CD4-positive, alpha-beta T cell treated with Interleukin-17A for 4 hours (primary cell): ENCODE measurements around the gene SLC26A11.
"Not testable (repeated sequence)": the region's sequence is repeated elsewhere in the genome, so short reads cannot be mapped to it uniquely, and the experiment has no call there.

Source experiments
- DNase-seq: peaks from one replicate; pipeline ENCODE4 v3.0.0-alpha.2; 2020; ENCODE audit warnings: mixed read lengths

The SLC26A11 gene

DNA sequence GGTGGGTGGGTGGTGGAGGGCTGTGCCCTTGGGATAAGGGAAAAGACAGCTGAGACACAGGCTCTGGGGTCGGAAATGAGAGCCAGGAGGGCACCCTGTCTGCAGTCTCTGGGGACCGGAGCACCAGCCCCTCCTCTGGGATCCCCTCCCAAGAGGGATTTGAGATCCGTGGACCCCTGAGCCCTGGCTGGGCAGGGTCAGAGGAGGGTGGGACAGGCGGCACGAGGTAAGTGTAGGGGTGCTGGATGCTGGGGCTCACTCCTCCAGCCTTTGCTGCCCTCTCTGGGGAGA lies 519 bp upstream of the SLC26A11 start:
- DNase-seq = no peak

DNA sequence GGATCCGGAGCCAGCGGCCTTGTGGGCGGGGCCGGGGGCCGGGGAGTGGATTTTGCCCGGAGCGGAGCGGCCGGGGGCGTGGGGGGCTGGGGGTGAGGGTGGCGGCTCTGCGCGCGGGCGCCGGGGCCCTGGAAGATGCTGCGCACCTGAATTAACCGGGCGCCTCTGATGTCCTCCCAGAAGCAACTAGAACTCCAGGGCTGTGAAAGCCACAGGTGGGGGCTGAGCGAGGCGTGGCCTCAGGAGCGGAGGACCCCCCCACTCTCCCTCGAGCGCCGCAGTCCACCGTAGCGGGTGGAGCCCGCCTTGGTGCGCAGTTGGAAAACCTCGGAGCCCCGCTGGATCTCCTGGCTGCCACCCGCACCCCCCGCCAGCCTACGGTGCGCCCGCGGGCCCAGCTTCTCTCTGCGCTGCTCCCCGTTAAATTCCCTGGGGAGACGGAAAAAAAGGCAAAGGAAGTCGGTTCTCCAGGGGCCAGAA lies 549 bp downstream of the SLC26A11 start:
- DNase-seq = peak; percentile 36

DNA sequence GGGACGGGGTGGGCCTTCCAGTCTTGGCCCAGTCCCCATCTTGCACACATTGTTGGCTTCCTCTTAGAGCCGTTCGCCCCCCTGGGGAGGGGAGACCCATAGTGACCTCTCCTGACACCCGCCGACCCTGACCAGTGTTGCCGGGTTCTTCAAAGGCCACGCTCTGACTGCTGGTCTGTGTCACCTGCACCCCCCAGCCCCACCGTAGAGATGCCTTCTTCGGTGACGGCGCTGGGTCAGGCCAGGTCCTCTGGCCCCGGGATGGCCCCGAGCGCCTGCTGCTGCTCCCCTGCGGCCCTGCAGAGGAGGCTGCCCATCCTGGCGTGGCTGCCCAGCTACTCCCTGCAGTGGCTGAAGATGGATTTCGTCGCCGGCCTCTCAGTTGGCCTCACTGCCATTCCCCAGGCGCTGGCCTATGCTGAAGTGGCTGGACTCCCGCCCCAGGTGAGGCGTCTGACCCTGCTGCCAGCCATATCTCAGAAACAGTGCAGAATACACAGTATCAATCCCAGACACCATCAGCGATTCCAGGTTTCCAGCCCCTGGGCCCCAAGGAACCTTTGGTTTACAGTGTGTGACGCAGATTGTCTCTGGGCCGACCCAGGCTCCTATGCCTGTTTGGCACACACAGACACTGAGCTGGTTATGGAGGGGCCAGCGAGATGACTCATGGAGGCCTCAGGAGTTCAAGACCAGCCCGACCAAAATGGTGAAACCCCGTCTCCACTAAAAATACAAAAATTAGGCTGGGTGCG lies 1.3 kb downstream of the SLC26A11 start:
- no peak for DNase-seq

DNA sequence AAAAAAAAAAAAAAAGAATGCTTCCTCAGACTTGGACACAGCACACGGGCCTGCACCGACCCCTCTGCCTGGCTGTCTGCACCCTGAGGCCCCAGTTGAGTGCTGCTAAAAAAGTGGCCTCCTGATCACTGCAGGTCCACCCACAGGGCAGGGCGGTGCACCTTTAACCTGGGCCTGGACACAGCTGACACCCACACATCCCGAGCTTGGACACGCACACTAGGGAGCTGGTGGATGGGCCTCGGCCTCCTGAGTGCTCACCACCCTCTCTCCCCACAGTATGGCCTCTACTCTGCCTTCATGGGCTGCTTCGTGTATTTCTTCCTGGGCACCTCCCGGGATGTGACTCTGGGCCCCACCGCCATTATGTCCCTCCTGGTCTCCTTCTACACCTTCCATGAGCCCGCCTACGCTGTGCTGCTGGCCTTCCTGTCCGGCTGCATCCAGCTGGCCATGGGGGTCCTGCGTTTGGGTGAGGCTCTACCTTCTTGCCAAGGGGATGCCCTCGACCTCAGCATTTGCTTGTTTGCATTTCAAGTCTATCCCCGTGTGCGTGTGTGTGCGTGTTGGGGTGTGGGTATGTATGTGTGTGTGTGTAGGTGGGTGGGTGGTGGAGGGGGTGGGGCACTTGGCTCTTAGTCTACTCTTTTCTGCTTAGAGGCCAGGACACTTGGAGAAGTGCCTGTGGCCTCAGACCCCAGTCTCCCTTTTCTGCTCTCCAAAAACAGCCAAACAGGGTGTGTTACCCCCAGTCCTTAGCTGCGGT lies 2.3 kb downstream of the SLC26A11 start:
- DNase-seq = no peak

DNA sequence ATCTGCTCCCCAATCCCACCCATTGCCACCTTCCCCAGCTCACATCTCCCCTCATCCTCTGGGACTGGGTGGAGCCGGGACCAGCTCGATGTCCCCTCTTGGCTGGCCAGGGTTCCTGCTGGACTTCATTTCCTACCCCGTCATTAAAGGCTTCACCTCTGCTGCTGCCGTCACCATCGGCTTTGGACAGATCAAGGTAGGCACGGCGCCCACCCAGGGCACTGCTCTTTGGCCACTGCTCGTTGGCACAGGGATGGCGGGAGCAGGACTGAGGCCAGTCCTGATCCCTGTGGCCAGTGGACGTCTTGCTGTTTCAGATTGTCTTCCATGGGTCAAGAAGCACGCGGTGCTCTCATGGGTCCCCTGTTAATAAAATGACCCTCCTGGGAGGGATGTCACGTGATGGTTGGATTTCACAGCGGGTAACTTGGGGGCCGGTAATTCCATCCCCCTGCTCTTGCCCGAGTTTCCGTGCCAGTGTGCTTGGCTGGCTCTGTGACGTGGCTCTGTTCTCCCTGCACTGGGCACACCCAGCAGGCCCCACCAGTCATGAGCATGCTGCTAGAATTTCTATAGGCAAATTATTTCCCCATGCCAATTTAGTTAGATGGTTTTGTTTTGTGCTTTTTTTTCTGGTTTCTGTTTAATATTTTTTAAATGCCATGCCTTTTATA lies 3.1 kb downstream of the SLC26A11 start:
- no peak for DNase-seq

DNA sequence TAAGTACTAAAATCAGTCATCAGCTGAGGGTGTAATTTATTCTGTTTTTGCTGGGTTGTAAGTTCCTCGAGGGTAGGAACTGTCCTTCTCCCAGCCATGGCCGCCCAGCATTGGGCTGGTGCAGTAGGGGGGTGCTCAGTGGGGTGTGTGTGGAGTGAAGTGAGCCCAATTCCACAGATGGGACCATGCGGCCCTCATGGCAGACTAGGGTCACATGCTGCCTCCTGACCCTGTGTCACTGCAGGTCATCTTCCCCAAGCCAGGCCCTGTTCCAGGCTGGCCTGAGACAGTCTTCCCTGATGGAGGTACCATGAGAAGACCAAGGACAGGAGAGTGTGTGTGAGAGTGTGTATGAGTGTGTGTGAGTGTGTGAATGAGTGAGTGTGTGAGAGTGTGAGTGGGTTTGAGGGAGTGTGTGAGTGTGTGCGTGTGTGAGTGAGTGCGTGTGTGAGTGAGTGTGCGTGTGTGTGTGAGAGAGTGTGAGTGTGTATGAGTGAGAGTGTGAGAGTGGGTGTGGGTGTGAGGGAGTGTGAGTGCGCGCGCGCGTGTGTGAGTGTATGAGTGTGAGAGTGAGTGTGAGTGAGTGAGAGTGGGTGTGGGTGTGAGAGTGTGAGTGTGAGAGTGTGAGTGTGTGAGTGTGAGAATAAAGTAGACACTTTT lies 3.7 kb downstream of the SLC26A11 start:
- no peak for DNase-seq

DNA sequence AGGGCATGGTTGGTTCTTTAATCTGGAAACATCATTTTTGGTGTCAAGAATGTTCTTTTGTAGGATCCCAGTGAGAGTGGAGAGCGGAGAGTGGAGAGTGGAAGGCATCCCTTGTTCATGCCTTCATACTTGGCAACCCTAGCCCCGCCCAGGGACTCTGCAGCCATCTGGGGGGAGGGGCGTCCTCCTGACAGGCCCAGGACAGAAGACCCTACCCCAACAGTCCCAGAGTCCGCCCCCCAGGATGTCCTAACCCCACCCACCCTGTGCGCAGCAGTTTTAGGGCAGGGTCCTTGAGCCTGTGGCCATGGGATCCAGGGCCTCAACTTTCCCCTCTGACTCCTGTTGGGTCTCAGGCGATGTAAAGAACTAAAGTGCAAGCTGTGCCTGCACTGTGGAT lies 4.5 kb downstream of the SLC26A11 start:
- DNase-seq = no peak

DNA sequence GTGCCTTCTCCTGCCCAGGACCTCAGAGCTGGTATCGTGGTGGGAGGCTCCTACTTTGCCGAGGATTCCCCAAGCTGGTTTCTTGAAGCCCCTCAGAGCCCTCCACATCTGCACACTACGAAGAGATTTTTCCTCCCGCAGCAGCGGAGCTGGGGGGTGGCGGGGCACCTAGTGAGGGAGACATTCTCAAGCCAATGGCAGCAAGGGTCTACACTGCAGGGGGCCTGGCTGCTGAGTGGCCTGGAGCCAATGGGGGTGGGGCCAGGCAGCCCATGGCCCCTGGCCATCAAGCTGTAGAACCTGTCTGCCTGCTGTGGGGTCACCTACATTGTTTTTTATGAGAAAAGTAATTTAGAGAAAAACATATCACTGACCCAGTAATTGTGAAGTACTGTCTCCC lies 5.0 kb downstream of the SLC26A11 start:
- no peak for DNase-seq

DNA sequence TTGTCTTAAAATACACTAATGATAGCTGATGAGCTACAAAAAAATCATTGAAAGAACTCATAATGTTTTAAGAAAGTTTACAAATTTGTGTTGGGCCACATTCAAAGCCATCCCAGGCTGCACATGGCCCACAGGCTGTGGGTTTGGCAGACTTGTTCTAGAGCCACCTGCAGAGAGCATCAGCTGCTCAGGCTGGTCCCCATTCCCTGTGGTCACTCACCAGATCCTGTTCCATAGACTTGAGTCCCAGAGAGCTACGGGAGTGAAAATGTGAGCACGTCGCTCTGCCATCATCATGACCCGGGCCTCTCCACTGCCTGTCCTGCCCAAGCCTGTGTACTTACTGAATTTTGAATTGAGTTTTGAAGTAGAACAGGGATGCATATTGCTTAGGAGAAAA lies 6.9 kb downstream of the SLC26A11 start:
- no peak for DNase-seq

DNA sequence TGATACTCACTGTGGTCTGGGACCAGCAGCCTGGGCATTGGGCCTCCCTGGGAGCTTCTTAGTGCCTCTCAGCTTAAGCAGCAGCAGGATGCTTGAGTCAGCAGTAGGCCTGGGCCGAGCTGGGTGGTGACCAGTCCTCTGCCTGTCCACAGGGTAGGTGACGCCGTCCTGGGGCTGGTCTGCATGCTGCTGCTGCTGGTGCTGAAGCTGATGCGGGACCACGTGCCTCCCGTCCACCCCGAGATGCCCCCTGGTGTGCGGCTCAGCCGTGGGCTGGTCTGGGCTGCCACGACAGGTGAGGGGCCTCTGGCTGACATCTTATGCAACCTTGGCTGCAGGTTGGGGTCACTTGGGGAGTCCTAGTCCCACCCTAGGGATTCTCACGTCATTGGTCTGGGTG lies 7.4 kb downstream of the SLC26A11 start:
- DNase-seq = no peak

DNA sequence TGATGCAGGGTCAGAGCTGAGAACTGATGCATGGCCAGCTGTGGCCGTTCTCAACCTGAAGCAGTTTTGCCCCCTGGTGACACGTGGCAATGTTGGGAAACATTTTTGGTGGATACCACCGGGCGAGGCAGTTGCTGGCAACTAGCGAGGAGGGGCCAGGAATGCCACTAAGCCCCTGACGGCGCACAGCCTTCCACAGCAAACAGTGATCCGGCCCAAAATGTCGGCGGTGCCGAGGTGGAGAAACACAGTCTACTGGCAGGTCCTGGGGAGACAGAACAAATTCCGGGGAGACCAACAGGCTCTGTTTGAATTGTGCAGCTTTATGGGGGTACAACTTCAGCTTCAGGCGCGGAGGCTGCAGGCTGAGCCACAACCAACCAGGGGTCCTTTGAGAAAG lies 8.2 kb downstream of the SLC26A11 start:
- DNase-seq = no peak

DNA sequence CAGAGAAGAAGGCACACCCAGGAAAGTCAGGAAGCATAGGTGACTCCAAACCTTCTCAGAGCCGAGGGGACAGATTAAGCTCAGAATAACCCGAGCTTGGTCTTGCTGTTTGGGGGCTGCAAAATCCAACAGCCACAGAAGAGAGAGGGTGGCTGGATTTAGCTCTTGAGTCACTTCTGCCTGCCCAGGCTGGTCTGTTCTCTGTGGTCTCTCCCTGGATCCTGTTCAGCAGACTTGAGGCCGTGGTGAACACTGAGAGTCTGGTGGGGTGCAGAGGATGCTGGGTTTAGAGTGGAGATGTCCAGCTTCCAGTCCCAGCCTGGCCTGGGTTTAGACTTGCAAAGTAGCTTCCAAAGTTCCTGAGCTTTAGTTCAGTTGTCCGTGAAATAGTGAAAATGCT lies 8.8 kb downstream of the SLC26A11 start:
- no peak for DNase-seq

DNA sequence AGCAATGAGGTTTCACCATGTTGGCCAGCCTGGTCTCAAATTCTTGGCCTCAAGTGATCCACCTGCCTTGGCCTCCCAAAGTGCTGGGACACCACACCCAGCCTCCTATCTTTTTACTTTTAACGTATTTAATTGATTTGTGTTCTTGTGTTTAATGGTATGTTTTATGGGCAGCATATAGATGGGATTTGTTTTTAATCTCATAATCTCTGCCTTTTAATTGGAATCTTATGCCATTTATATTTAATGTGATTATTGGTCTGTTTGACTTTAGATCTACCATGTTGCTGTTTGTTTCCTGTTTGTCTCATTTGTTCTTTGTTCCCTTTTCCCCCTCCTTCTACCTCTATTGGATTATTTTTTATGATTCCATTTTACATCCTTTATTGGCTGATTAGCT lies 12.2 kb downstream of the SLC26A11 start:
- DNase-seq = no peak

DNA sequence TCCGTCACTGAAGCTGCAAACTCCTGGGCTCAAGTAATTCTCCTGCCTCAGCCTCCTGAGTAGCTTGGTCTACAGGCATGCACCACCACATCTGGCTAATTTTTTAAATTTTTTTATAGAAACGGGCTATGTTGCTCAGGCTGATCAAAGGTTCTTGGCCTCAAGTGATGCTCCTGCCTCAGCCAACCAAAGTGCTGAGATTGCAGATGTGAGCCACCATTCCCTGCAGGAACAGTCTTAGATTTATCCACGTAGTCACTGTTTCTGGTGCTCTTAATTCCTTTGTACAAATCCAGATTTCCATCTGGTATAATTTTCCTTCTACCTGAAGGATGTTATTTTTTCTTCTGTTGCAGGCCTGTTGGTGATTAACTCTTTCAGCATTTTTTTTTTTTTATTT lies 13.0 kb downstream of the SLC26A11 start:
- DNase-seq = no peak

DNA sequence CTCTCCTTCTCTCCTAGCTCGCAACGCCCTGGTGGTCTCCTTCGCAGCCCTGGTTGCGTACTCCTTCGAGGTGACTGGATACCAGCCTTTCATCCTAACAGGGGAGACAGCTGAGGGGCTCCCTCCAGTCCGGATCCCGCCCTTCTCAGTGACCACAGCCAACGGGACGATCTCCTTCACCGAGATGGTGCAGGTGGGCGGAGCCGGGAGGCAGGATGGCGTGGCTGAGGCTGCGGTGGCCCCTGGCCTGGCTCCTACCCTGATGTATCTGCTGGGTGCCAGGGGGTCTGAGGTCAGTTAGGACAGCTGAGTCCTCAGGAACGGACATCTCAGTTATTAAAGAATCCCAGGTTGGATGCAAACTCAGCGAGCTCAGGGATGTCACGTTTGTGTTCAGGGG lies 16.7 kb downstream of the SLC26A11 start:
- no peak for DNase-seq

DNA sequence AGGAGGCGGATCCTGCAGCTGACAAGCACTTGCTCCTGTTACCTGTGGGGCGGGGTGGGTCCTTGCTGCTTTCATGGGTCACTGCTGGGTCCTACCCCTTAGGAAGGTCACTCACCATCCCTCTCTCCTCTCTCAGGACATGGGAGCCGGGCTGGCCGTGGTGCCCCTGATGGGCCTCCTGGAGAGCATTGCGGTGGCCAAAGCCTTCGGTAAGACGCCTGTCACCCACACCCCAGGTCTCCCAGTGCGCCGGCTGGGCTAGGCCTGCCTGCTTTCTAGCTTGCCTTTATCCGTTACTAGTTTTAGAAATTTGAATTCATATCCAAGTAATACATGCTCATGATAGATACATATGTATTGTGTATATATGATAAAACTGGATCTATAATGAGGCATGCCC lies 17.2 kb downstream of the SLC26A11 start:
- DNase-seq = no peak

DNA sequence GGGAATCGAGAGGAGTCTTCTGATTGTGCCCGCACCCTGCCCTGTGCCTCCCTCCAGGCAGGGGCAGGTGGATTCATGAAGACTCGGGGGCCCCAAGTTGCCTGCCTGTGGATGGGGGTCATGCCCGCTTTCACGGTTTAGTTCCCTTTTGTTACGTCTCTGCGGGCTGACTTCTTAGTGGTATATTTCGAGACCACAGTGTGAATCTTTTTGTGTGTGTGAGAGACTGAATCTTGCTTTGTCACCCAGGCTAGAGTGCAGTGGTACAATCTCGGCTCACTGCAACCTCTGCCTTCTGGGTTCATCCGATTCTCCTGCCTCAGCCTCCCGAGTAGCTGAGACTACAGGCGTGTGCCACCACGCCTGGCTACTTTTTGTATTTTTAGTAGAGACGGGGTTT lies 22.3 kb downstream of the SLC26A11 start:
- no peak for DNase-seq

DNA sequence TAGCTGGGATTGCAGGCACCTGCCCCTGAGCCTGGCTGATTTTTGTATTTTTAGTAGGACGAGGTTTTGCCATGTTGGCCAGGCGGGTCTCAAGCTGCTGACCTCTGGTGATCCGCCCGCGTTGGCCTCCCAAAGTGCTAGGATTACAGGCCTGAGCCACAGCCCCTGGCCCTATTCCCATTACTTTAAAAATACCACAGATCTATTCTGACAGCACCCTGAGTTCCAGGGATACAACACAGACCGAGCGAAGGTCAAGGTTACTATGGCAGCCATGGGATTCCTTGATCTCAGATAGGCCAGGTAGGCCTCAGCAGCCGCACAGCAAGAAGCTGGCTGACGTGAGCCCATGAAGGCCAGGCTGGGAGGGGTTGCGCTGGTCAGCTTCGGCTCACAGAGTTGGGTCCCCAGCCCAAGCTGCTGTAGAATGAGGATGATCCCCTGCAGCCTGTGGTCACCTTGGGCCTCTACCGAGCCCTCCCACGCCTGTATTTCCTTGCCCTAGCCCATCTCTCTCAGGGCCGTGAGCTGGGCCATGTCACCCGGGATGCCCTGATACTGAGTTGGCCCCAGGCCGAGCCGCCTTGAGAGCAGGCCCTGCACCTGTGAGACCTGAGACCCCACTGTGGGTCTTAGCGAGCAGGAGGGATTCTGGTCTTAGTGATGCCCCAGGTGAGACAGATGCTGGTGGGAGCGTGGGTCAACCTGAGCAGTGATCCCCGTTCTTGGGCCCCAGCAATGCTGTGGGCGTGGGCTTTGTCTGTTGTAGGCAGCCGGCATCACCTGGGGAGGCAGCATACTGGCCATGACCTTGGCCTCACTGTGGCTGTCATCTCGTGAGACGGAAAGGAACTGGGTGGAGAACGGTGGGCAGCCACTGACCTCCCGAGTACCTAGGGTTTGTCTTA lies 23.6 kb downstream of the SLC26A11 start:
- no peak for DNase-seq

DNA sequence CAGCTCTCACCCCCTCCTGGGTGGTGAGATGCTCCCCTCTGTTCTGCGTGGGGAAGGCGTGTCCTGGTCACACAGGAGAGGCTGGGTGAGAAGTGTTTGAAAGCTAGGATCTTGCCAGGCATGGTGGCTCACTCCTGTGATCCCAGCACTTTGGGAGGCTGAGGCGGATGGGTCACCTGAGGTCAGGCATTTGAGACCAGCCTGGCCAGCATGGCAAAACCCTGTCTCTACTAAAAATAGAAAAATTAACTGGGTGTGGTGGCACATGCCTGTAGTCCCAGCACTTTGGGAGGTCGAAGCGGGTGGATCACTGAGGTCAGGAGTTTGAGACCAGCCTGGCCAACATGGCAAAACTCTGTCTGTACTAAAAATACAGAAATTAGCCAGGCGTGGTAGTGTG lies 24.2 kb downstream of the SLC26A11 start:
- not testable (repeated sequence) for DNase-seq

DNA sequence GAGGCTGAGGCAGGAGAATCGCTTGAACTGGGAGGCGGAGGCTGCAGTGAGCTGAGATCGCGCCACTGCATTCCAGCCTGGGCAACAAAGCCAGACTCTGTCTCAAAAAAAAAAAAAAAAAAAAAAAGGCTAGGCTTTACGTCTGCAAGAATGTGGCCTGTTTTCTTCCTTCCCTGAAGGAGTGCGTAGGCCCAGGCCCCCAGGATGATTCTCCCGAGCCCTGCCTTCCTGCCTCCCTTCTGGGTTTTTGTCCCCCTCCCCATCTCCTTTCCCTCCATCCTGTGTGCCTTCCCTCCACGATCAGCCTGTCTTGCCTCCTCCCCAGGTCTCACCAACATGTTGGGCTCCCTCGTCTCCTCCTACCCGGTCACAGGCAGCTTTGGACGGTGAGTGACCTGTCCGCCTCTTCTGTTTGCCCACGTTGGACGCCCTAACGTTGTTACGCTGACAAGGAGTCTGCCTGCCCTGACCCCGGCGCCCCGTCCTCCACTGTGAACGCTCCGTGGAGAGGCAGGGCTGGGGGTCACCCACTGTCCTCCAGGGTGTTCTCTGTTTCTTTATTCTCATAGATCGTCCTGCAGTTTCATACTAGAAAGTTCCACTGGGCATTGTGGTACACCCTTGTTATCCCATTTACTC lies 24.8 kb downstream of the SLC26A11 start:
- DNase-seq = no peak

DNA sequence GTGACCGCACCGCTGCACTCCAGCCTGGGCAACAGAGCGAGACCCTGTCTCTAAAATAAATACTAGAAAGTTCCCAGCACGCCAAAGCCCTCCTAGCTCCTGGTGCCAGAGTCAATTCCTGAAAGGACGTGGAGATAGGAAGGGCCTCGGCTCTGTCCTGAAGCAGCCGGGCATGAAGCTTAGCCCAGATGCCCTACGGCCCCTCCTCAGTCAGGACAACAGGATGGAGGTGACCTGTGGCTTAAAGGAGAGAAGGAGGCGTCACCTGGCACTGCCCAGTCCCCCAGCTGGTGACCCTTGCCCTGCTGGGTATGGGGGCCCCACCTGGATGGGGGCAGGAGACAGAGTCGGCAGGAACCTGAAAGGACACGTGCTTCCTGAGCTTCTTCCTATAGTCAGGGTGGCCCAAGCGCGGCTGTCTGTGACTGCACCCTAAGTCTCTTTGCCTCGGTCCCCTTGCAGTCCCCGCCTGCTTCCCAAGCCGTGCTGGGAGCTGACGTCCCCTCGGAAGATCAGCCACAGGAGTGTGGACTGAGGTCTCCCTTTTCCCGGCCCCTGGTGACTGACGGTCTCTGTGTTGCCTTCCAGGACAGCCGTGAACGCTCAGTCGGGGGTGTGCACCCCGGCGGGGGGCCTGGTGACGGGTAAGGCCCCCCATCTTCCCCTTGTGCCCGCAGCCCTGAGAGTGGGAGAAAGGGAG lies 25.5 kb downstream of the SLC26A11 start:
- DNase-seq = no peak
